Putamen (tissue), 1 donor: ENCODE measurements around the gene FUT3.
"Not testable (repeated sequence)": the region's sequence is repeated elsewhere in the genome, so short reads cannot be mapped to it uniquely, and the experiment has no call there.

Experiments
- DNase-seq: peaks from one replicate; pipeline ENCODE4 v3.0.0-alpha.2; 2016; ENCODE audit warnings: low spot score

The FUT3 gene

GRCh38 chr19:5847846-5848245, 3.4 kb downstream of the FUT3 start:
- not testable (repeated sequence) for DNase-seq

DNA sequence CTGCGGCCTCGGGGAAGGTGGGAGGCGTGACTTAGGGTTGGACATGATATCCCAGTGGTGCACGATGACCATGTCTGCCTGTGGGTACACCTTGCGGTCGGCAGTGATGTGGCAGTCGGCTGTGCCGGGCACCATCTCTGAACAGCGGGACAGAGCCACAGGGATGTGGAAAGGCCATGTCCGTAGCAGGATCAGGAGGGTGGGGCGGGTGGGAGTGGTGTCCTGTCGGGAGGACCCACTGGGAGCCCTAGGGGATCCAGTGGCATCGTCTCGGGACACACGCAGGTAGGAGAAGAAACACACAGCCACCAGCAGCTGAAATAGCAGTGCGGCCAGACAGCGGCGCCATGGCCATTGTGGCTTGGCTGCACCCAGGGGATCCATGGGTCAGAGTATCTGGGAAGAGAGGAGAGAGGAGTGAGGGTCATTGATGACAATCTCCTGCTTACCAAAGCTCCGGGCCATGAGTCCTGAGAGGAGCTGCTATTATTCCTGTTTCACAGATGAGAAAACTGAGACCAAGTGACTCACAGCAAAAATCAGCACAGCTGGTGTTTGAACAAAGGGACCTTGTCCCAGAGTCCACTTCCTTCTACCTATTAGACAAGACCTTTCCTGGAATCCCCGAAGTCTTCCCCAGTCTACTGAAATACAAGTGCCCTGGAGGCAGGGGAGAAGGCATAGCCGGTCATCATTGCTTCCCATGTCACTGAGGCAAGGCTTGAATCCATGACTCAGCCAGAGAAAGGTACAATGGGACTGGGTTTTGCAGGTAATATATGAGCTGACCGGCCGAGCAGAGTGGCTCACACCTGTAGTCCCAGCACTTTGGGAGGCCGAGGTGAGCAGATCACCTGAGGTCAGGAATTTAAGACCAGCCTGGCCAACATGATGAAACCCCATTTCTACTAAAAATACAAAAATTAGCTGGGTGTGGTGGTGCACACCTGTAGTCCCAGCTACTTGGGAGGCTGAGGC, 6.5 kb downstream of the FUT3 start:
- no peak for DNase-seq

- DNase-seq = no peak
Observed at GRCh38 chr19:5843295-5843927, 7.8 kb downstream of the FUT3 start.

DNA sequence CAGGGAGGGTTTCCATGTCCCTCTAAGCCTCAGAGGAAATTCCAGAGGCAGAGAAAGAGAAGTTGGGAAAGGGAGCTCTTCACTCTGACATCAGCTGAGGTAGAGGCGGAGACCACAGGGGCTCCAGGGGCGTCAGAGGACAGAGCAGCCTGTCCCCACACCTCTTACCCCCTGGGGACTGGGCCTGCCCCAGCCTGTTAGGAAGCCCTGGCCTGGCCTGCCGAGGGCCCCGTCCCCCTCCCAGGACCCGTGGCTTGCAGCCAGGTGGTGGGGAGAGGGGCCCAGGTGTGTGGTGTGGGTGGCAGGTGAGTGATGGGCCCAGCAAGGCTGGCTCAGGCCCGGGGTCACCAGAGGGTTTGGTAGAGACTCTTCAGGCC, 9.5 kb downstream of the FUT3 start:
- DNase-seq = not testable (repeated sequence)

- DNase-seq = no peak
Observed at GRCh38 chr19:5839065-5840017, 11.9 kb downstream of the FUT3 start, which contains the start of gene FUT6. Gene FUT6 (minus strand): TSS chr19:5839702. CDS start chr19:5832567, 7,135 bp downstream.

DNA sequence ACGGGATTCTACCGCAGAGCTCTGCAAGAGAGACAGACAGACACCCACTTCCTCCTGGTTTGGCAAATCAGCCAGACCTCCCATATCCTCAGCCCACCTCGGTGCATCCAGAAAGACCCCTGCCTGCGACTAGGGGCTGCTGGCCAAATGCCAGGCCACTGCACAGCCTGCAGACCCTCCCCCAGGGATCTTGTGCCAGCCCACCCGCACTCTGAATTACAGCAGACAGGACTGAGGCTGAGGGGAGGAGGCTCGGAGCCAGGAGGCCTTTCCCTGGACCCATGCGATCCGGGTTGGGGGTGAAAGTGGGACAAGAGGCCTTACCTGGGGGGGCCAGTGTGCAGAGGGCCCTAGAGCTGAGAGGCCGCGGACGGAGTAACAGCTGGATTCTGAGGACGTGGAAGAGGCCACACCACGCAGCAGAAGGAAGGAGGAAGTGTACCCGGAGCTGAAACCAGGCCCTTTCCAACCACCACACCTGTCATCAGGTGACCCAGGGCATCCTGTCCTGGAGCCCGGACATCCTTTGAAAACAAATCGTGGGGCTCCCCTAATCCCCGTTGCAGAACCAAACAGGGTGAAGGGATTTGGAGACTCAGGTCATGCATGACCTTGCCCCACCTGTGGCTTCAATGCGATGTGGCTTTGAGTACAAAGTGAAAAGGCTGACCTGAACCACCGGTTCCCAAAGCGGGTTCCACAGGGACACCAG, 12.7 kb downstream of the FUT3 start:
- no peak for DNase-seq

DNA sequence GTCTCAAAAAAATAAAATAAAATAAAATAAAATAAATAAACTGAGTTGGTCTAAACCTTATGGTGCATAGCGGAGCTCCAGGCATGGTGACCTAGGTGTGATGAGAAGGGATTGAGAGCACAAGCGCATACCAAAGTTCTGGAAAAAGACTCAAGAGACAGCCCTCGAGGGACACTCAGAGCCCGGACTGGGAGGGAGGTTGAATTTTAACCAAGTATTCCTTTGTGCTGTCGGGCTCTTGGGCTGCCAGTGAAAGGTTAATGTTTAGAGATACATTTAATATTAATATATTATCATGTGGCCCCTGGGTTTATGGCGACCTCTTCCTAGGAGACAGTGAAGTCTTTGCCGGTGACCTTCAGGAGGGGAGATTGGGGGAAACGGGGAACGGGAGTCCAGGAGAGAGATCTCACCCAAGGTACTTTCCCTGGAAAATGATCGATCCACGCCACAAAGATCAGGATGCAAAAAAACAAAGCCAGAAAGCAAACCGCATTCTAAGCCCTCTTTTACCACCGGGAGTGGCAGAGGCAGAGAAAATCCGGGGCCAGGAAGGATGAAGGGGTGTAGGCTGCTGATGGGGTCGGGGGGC, 13.4 kb downstream of the FUT3 start:
- DNase-seq = no peak

- no peak for DNase-seq
Observed at GRCh38 chr19:5832527-5833216, 18.6 kb downstream of the FUT3 start.

- no peak for DNase-seq
Observed at GRCh38 chr19:5832061-5832460, 19.2 kb downstream of the FUT3 start.

DNA sequence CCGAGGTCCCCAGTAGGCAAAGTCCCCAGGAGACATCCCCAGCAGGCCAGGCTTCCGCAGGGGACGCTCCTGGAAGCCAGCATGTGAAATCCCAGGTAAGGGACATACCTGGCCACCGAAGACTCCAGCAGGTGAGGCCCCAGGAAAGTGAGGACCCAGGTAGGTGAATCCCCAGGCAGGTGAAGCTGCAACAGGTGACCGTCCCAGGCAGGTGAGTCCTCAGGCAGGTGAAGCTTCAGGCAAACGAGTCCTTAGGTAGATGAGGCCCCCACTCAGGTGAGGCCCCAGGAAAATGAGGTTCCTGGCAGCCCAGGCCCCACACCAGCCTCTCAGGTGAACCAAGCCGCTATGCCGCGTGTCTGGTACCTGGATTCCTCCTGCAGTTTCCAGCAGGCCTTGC, 20.1 kb downstream of the FUT3 start:
- DNase-seq = no peak

DNA sequence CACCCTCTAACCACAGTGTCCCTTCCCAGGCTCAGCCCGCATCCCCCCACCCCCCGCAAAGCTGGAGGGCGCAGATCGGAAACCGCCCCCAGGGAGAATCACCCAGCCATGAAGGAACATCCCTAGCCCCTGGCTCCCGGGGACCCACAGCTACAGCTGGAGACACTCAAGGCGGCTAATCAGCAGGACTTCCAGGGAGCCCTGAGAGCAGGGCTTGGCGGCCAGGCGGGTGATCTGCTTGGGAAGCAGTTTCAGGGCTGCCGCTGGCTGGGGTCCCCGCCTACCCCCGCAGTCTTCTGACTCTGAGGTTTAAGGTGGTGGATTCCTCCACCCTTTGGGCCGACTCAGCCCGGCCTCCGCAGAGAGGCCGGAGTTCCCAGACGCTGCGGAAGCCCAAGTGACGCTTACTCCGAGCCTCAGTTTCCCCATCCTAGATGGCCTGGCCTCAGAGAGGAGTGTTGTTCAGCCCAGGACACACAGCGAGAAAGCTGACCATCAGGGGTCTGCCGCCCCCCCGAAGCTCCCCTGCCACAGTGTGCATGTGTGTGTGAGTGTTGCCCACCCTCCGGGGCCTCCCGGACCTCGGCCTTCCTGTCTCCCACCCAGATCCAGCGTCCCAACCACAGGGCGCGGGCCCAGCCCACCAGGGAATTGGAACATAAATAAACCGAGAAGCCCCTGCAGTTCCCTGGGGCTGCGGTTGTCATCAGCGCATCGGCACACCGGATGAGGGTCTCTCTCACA, 21.5 kb downstream of the FUT3 start:
- no peak for DNase-seq

- DNase-seq = no peak
Observed at GRCh38 chr19:5828661-5829566, 22.3 kb downstream of the FUT3 start.

DNA sequence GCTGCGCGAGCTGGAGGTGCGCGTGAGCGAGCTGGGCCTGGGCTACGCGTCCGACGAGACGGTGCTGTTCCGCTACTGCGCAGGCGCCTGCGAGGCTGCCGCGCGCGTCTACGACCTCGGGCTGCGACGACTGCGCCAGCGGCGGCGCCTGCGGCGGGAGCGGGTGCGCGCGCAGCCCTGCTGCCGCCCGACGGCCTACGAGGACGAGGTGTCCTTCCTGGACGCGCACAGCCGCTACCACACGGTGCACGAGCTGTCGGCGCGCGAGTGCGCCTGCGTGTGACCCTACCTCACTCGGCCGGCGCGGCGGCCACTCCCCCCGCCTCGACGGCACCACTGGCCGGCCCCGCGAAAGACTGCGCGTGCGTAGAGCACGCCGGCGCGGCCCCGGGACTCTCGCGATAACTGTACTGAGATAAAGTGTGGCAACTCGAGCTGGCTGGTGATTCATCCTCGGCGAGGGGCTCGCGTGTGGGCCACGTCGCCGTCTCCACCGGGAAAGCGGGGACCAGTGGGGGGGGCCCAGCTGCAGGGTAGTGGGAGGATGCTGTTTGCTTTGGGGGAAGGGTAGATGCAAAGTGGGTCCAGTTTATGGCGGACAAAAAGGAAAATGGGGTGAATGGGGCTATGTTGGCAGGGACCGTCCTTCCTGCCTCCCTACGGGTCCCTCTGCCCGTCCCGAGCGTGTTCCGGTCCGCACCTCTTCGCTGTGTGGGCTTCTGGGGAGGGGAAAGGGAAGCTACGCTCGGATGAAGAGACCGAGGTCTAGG, 23.2 kb downstream of the FUT3 start:
- DNase-seq = peak; percentile 31

DNA sequence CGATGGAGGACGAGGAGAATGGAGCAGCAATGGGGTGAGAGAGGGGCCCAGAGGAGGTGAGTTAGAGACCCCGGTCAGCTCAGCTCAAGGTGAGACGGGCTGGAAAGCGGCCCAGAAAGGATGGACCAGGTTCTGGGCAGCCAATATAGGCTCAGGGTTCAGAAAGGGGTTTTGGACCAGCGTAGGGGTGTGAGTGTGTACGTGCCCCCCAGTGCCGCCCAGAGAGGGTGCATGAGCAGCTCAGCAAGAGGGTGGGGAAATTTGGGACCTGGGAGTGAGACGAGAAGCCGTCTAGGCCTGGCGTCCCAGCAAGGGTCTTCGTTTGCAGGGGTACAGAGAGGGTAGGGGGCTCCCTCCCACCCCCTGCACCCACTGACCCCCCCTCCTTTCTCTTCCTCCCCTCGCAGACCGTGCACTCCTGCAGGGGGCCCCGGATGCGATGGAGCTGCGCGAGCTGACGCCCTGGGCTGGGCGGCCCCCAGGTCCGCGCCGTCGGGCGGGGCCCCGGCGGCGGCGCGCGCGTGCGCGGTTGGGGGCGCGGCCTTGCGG, 23.8 kb downstream of the FUT3 start:
- no peak for DNase-seq

- DNase-seq = no peak
Observed at GRCh38 chr19:5826531-5827341, 24.5 kb downstream of the FUT3 start.

GRCh38 chr19:5825178-5825577, 26.1 kb downstream of the FUT3 start:
- DNase-seq = no peak

GRCh38 chr19:5824751-5825150, 26.5 kb downstream of the FUT3 start:
- no peak for DNase-seq
